Measurements from ENCODE around the gene ACOX2.

Gene ACOX2

GRCh38 chr3:58566398-58567250, 29.6 kb upstream of the ACOX2 start:
- no peak for DNase-seq (ENCODE audit: low read depth)

GRCh38 chr3:58565621-58566397, 28.8 kb upstream of the ACOX2 start:
- DNase-seq (ENCODE audit: low read depth) = no peak

GRCh38 chr3:58564456-58565160, 27.6 kb upstream of the ACOX2 start:
- DNase-seq (ENCODE audit: low read depth) = peak; percentile 40

- DNase-seq (ENCODE audit: low read depth) = no peak
Observed at GRCh38 chr3:58564054-58564453, 27.1 kb upstream of the ACOX2 start.

GRCh38 chr3:58563386-58564035, 26.5 kb upstream of the ACOX2 start:
- DNase-seq (ENCODE audit: low read depth) = no peak

GRCh38 chr3:58562498-58562897, 25.5 kb upstream of the ACOX2 start:
- DNase-seq (ENCODE audit: low read depth) = no peak

GRCh38 chr3:58560771-58561311, 23.9 kb upstream of the ACOX2 start:
- DNase-seq (ENCODE audit: low read depth) = peak; percentile 54

- DNase-seq (ENCODE audit: low read depth) = no peak
Observed at GRCh38 chr3:58559586-58559985, 22.6 kb upstream of the ACOX2 start.

- DNase-seq (ENCODE audit: low read depth) = no peak
Observed at GRCh38 chr3:58557491-58557890, 20.5 kb upstream of the ACOX2 start.

GRCh38 chr3:58556761-58557221, 19.8 kb upstream of the ACOX2 start:
- no peak for DNase-seq (ENCODE audit: low read depth)

- DNase-seq (ENCODE audit: low read depth) = no peak
Observed at GRCh38 chr3:58556001-58556400, 19.0 kb upstream of the ACOX2 start.

- DNase-seq (ENCODE audit: low read depth) = no peak
Observed at GRCh38 chr3:58555203-58555602, 18.2 kb upstream of the ACOX2 start.

GRCh38 chr3:58553003-58553402, 16.0 kb upstream of the ACOX2 start:
- DNase-seq (ENCODE audit: low read depth) = no peak

- no peak for DNase-seq (ENCODE audit: low read depth)
Observed at GRCh38 chr3:58551636-58552180, 14.7 kb upstream of the ACOX2 start.

- DNase-seq (ENCODE audit: low read depth) = no peak
Observed at GRCh38 chr3:58544541-58544940, 7.6 kb upstream of the ACOX2 start.

- no peak for DNase-seq (ENCODE audit: low read depth)
Observed at GRCh38 chr3:58540176-58540858, 3.3 kb upstream of the ACOX2 start.

GRCh38 chr3:58539626-58540025, 2.6 kb upstream of the ACOX2 start:
- DNase-seq (ENCODE audit: low read depth) = no peak

- DNase-seq (ENCODE audit: low read depth) = no peak
Observed at GRCh38 chr3:58537412-58538301, 667 bp upstream of the ACOX2 start.

All from stromal cell of bone marrow (primary cell).